ENCODE measurements around the gene ARHGEF37.

DNA sequence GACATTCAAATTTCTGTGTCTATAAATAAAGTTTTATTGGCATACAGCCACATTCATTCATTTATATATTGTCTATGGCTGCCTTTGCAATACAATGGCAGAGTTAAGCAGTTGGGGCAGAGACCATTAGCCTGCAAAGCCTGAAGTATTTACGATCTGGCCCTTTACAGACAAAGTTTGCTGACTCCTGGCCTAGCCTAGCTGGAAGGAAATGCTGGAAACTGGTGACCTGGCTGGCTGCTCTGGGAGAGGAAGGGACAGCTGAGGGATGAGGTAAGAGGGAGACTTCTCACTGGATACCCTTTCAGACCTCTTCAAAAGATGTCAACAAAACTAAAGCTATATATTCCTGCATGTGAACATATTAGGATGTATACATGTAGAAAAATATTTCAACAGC lies 82.8 kb downstream of the ARHGEF37 start:
- no peak for TF ChIP-seq EZH2 (IDR thresholded peaks at IDR 0.05; ENCODE audit: borderline replicate concordance, low read depth, low read length)
- no peak for TF ChIP-seq MAX (CRISPR knock-in tag; IDR thresholded peaks at IDR 0.05)
- no peak for TF ChIP-seq EP300 (IDR thresholded peaks at IDR 0.05; ENCODE audit: low read length)
- TF ChIP-seq SMC3 (conservative IDR thresholded peaks at IDR 0.05; ENCODE audit: insufficient read depth, low read depth, low read length): no peak
- no peak for TF ChIP-seq RBBP5 (IDR thresholded peaks at IDR 0.05; ENCODE audit: borderline replicate concordance, insufficient read depth, low read length, poor library complexity, severe bottlenecking)
- TF ChIP-seq NR2C1 (IDR thresholded peaks at IDR 0.05): no peak
- no peak for TF ChIP-seq NR2C1 (tag; IDR thresholded peaks at IDR 0.05)
- no peak for TF ChIP-seq CTCF (IDR thresholded peaks at IDR 0.05 in 2 of 3, conservative IDR thresholded peaks at IDR 0.05 in 1 of 3; ENCODE audit: insufficient read depth in 2 of 3, low read depth in 1 of 3, low read length in 3 of 3)
- TF ChIP-seq TBP (optimal IDR thresholded peaks at IDR 0.05; ENCODE audit: low read depth, low read length): no peak
- TF ChIP-seq, protein P1, sequence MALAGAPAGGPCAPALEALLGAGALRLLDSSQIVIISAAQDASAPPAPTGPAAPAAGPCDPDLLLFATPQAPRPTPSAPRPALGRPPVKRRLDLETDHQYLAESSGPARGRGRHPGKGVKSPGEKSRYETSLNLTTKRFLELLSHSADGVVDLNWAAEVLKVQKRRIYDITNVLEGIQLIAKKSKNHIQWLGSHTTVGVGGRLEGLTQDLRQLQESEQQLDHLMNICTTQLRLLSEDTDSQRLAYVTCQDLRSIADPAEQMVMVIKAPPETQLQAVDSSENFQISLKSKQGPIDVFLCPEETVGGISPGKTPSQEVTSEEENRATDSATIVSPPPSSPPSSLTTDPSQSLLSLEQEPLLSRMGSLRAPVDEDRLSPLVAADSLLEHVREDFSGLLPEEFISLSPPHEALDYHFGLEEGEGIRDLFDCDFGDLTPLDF (CRISPR knock-in tag; IDR thresholded peaks at IDR 0.05): no peak

All from K562 (cell line).